HEK293 (cell line): ENCODE results near the gene LDLRAD4.

Source experiments
- BCL6B ChIP-seq: fragments of 450-650 bp; formaldehyde crosslinking; IDR thresholded peaks from 2 replicates; pipeline ENCODE4 v1.5.1; 2017; ENCODE audit warnings: missing biosample characterization, missing genetic modification characterization
- CTCF ChIP-seq: fragments of 450-650 bp; formaldehyde crosslinking; IDR thresholded peaks from 2 replicates; pipeline ENCODE4 v1.5.1; 2016; ENCODE audit warnings: missing biosample characterization, missing genetic modification characterization
- KLF10 ChIP-seq: fragments of 450-650 bp; IDR thresholded peaks from 2 replicates; pipeline ENCODE4 v1.5.1; 2018; ENCODE audit warnings: missing biosample characterization, mild to moderate bottlenecking, missing genetic modification characterization
- SCRT1 ChIP-seq: fragments of 450-650 bp; formaldehyde crosslinking; IDR thresholded peaks from 2 replicates; pipeline ENCODE4 v1.5.1; 2016; ENCODE audit warnings: missing biosample characterization, missing genetic modification characterization, borderline replicate concordance
- YY1 ChIP-seq: fragments of 450-650 bp; formaldehyde crosslinking; IDR thresholded peaks from 2 replicates; pipeline ENCODE4 v1.5.1; 2018; ENCODE audit warnings: missing biosample characterization, missing genetic modification characterization
- ZBTB44 ChIP-seq: fragments of 450-650 bp; IDR thresholded peaks from 2 replicates; pipeline ENCODE4 v1.5.1; 2018; ENCODE audit warnings: missing biosample characterization, mild to moderate bottlenecking, missing genetic modification characterization
- ZBTB49 ChIP-seq: fragments of 450-650 bp; formaldehyde crosslinking; IDR thresholded peaks from 2 replicates; pipeline ENCODE4 v1.5.1; 2016; ENCODE audit warnings: missing biosample characterization, missing genetic modification characterization, low read depth
- ZNF48 ChIP-seq: fragments of 450-650 bp; formaldehyde crosslinking; IDR thresholded peaks from 2 replicates; pipeline ENCODE4 v1.5.1; 2016; ENCODE audit warnings: missing biosample characterization, missing genetic modification characterization
- ZNF549 ChIP-seq: fragments of 450-650 bp; IDR thresholded peaks from 2 replicates; pipeline ENCODE4 v1.5.1; 2018; ENCODE audit warnings: missing biosample characterization, missing genetic modification characterization, mild to moderate bottlenecking, inconsistent platforms, moderate library complexity
- ZNF629 ChIP-seq: fragments of 450-650 bp; formaldehyde crosslinking; IDR thresholded peaks from 2 replicates; pipeline ENCODE4 v1.5.1; 2017; ENCODE audit warnings: missing biosample characterization, missing genetic modification characterization
- ZNF639 ChIP-seq: fragments of 450-650 bp; formaldehyde crosslinking; IDR thresholded peaks from 2 replicates; pipeline ENCODE4 v1.5.1; 2016; ENCODE audit warnings: missing biosample characterization, missing genetic modification characterization
- ZNF792 ChIP-seq: fragments of 450-650 bp; formaldehyde crosslinking; IDR thresholded peaks from 2 replicates; pipeline ENCODE4 v1.5.1; 2016; ENCODE audit warnings: missing biosample characterization, missing genetic modification characterization
- ZSCAN23 ChIP-seq: fragments of 450-650 bp; formaldehyde crosslinking; IDR thresholded peaks from 2 replicates; pipeline ENCODE4 v1.5.1; 2016; ENCODE audit warnings: missing biosample characterization, missing genetic modification characterization
- ZSCAN30 ChIP-seq: fragments of 450-650 bp; IDR thresholded peaks from 2 replicates; pipeline ENCODE4 v1.5.1; 2018; ENCODE audit warnings: missing biosample characterization, mild to moderate bottlenecking, missing genetic modification characterization, moderate library complexity

- TF ChIP-seq ZSCAN30 (tag by site-specific recombination), result no peak
- no peak for TF ChIP-seq ZNF639 (tag by site-specific recombination)
- TF ChIP-seq ZBTB44 (tag by site-specific recombination), result no peak
- no peak for TF ChIP-seq ZNF629 (tag by site-specific recombination)
- no peak for TF ChIP-seq KLF10 (tag by site-specific recombination)
- TF ChIP-seq CTCF, result no peak
- no peak for TF ChIP-seq ZNF549 (tag by site-specific recombination)
- TF ChIP-seq ZNF792 (tag by site-specific recombination), result no peak
- TF ChIP-seq SCRT1 (tag by site-specific recombination), result no peak
- TF ChIP-seq ZNF48 (tag by site-specific recombination), result no peak
- no peak for TF ChIP-seq ZBTB49 (tag by site-specific recombination)
- TF ChIP-seq BCL6B (tag by site-specific recombination), result no peak
- TF ChIP-seq YY1, result no peak
- TF ChIP-seq ZSCAN23 (tag by site-specific recombination), result no peak
These were observed 337.3 kb downstream of the LDLRAD4 start for GRCh38 chr18:13555865-13556264.
